SKM-1 (cell line): Measurements from ENCODE around the gene SGK2.
"Not testable (repeated sequence)": the region's sequence is repeated elsewhere in the genome, so short reads cannot be mapped to it uniquely, and the experiment has no call there.

Experiments
- DNase-seq: peaks from one replicate; lab custom pipeline; 2025; ENCODE audit not compliant: unreplicated experiment; lab: John Stamatoyannopoulos, UW

Gene SGK2

GRCh38 chr20:43590392-43591303, 31.8 kb downstream of the SGK2 start, which contains the start of gene IFT52:
Gene IFT52 (plus strand): TSS chr20:43590937. CDS start chr20:43594699, 3,762 bp downstream.
- DNase-seq: peak; percentile 85

GRCh38 chr20:43601960-43602359, 43.1 kb downstream of the SGK2 start:
- DNase-seq: not testable (repeated sequence)

GRCh38 chr20:43603124-43603523, 44.3 kb downstream of the SGK2 start:
- no peak for DNase-seq

- no peak for DNase-seq
Observed at GRCh38 chr20:43605715-43606114, 46.9 kb downstream of the SGK2 start.

- DNase-seq: not testable (repeated sequence)
Observed at GRCh38 chr20:43607278-43607677, 48.5 kb downstream of the SGK2 start.

- DNase-seq: no peak
Observed at GRCh38 chr20:43631598-43631997, 72.8 kb downstream of the SGK2 start.
